GM10266 (cell line): ENCODE measurements around the gene DYNLRB2.

Experiments used
- DNase-seq: peaks from one replicate; pipeline ENCODE4 v3.0.0; 2012; ENCODE audit errors: extremely low spot score
- TF ChIP-seq, protein P1 (sequence below): IDR thresholded peaks from 2 replicates; pipeline ENCODE4 v1.5.1; 2012; ENCODE audit warnings: mild to moderate bottlenecking, low read depth; ENCODE audit not compliant: control insufficient read depth, insufficient read depth; ENCODE audit errors: missing control alignments

The DYNLRB2 gene

DNA sequence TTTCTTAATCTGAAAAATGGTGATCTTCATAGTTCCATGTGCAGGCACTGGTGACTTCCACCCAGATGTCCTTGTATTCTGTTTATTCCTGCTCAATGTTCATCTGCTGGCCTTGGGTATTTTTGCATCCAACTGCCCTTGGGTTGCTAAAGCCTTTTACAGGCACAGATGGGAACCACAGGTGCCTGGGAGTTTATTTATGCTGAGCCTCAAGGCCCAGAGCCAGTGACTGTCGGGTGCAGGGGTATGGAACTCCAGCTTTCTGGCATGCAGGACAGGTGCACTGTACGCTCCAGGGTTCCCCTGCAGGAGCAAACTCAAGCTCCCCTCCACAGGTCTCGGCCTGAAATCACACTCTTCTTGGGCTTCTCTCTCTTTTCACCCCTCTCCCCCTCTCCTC, 22.3 kb downstream of the DYNLRB2 start:
- no peak for DNase-seq
- TF ChIP-seq, protein P1, sequence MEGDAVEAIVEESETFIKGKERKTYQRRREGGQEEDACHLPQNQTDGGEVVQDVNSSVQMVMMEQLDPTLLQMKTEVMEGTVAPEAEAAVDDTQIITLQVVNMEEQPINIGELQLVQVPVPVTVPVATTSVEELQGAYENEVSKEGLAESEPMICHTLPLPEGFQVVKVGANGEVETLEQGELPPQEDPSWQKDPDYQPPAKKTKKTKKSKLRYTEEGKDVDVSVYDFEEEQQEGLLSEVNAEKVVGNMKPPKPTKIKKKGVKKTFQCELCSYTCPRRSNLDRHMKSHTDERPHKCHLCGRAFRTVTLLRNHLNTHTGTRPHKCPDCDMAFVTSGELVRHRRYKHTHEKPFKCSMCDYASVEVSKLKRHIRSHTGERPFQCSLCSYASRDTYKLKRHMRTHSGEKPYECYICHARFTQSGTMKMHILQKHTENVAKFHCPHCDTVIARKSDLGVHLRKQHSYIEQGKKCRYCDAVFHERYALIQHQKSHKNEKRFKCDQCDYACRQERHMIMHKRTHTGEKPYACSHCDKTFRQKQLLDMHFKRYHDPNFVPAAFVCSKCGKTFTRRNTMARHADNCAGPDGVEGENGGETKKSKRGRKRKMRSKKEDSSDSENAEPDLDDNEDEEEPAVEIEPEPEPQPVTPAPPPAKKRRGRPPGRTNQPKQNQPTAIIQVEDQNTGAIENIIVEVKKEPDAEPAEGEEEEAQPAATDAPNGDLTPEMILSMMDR, result no peak

- TF ChIP-seq, protein P1, result no peak
Observed at GRCh38 chr16:80564394-80564793, 23.6 kb downstream of the DYNLRB2 start.

GRCh38 chr16:80569440-80570105, 28.8 kb downstream of the DYNLRB2 start:
- DNase-seq, result peak; percentile 60
- TF ChIP-seq, protein P1, result no peak

More at GRCh38 chr16:80564394-80564793, 23.6 kb downstream of the DYNLRB2 start:
- DNase-seq, result no peak

DNA sequence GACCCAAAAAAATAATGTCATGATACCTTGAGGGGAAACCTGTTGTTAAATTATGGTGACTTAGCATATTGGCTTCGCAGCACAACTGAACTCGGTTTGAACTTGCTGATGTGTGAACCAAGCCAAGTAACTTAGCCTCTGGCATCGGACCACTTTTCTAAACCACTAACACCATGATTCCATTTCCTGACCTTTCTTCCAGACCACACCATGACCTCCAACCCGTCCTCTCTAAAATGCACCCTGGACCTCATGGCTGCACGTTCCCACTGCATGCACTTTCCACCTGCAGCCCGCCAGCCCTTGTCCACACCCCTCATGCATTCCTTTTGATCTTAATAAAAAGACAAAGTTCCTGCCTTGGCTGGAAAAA, 29.3 kb downstream of the DYNLRB2 start:
- TF ChIP-seq, protein P1, result no peak
- no peak for DNase-seq

DNA sequence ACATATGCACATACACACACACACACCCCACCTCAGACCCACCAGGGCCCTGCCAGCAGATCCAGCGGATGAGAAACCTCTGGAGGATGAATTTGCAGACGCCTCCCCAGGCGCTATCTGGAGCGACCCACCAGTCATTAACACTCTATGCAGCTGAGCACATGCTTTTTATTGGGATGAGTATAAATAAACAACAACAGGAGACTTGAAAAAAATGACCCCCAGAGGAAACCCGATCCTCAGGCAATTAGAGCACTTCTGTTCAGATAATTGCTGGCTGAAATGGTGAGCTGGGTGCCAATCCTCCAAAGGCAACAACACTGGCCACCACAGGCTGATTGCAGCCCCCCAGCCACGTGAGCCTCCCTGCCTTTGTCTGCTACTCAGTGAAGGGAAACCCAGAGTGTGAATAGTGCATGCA, 32.9 kb downstream of the DYNLRB2 start:
- no peak for DNase-seq
- TF ChIP-seq, protein P1, result no peak

DNA sequence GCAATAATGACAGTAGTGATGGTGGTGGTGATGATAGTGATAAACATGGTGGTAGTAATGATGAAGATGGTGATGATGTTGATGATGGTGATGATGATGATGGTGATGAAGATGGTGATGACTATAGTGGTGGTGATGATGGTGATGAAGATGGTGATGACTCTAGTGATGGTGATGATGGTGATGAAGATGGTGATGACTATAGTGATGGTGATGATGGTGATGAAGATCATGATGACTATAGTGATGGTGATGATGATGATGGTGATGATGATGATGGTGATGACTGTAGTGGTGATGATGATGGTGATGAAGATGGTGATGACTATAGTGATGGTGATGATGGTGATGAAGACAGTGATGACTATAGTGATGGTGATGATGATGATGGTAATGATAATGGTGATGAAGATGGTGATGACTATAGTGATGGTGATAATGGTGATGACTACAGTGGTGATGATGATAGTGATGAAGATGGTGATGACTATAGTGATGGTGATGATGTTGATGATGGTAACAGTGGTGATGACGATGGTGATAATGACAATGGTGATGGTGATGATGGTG, 35.6 kb downstream of the DYNLRB2 start:
- DNase-seq, result no peak
- TF ChIP-seq, protein P1, result no peak
